WTC11 (cell line): ENCODE data around the gene PKP1. TPM values are rescaled to one million over a fixed set of nuclear protein-coding genes. Genes with fewer than 3 reads are reported as not detected.

Experiments
- ATAC-seq: fragments of 200-7000 bp; cut with Tn5 transposase; 2 replicates; pipeline ENCODE4 v1.10.0; 2021; ENCODE audit warnings: mild to moderate bottlenecking, moderate library complexity
- CTCF ChIA-PET: fragments of 300-600 bp; sonication (Branson Sonifier 250); formaldehyde crosslinking; loops from one replicate; lab custom pipeline; 2021; ENCODE audit warnings: antibody characterized with exemption; lab: Charles Lee
- POLR2A ChIA-PET: fragments of 350-600 bp; sonication (Branson Sonifier 250); formaldehyde crosslinking; loops from one replicate; lab custom pipeline; 2021; ENCODE audit warnings: antibody characterized with exemption; lab: Charles Lee
- DNase-seq: peaks from one replicate; pipeline ENCODE4 v3.0.0; 2021; ENCODE audit warnings: low spot score
- H3K27ac Mint-ChIP-seq: 2 replicates; pipeline ENCODE4 v1.8.0; 2021; ENCODE audit warnings: mixed read lengths
- H3K27me3 Mint-ChIP-seq: 2 replicates; pipeline ENCODE4 v1.8.0; 2021; ENCODE audit warnings: low read depth, mild to moderate bottlenecking, moderate library complexity, mixed read lengths
- H3K36me3 Mint-ChIP-seq: 2 replicates; pipeline ENCODE4 v1.8.0; 2021; ENCODE audit warnings: mixed read lengths
- H3K4me1 Mint-ChIP-seq: 2 replicates; pipeline ENCODE4 v1.8.0; 2022; ENCODE audit warnings: mixed read lengths
- H3K4me3 Mint-ChIP-seq: 2 replicates; pipeline ENCODE4 v1.8.0; 2021; ENCODE audit warnings: mild to moderate bottlenecking, moderate library complexity, mixed read lengths
- H3K9me3 Mint-ChIP-seq: 2 replicates; pipeline ENCODE4 v1.8.0; 2021; ENCODE audit warnings: mixed read lengths
- ARID4B ChIP-seq: sonication (generic); formaldehyde crosslinking; IDR thresholded peaks from 2 replicates; pipeline ENCODE4 v1.8.0; 2023; ENCODE audit warnings: missing genetic modification reagents, mild to moderate bottlenecking, borderline replicate concordance
- ATF1 ChIP-seq: sonication (generic); formaldehyde crosslinking; IDR thresholded peaks from 2 replicates; pipeline ENCODE4 v1.8.1; 2023; ENCODE audit warnings: mild to moderate bottlenecking, moderate library complexity, missing genetic modification reagents
- CBFB ChIP-seq: sonication (generic); formaldehyde crosslinking; IDR thresholded peaks from 2 replicates; pipeline ENCODE4 v1.8.1; 2022; ENCODE audit warnings: mild to moderate bottlenecking, low read depth, missing genetic modification reagents
- FOXK1 ChIP-seq: sonication (generic); formaldehyde crosslinking; IDR thresholded peaks from 2 replicates; pipeline ENCODE4 v1.8.0; 2022; ENCODE audit warnings: mild to moderate bottlenecking, moderate library complexity, missing genetic modification reagents
- GABPB1 ChIP-seq: sonication (generic); formaldehyde crosslinking; IDR thresholded peaks from 2 replicates; pipeline ENCODE4 v1.8.1; 2023; ENCODE audit warnings: mild to moderate bottlenecking, missing genetic modification reagents
- GRHL2 ChIP-seq: fragments of 250-450 bp; sonication (Bioruptor Pico); IDR thresholded peaks from 2 replicates; pipeline ENCODE4 v1.8.0; 2022; ENCODE audit warnings: mild to moderate bottlenecking, moderate library complexity; ENCODE audit not compliant: insufficient replicate concordance, severe bottlenecking
- GTF2I ChIP-seq: fragments of 250-450 bp; sonication (Bioruptor Pico); conservative IDR thresholded peaks from 2 replicates; pipeline ENCODE4 v1.4.0; 2021; ENCODE audit warnings: mild to moderate bottlenecking
- IRF2 ChIP-seq: sonication (generic); formaldehyde crosslinking; IDR thresholded peaks from 2 replicates; pipeline ENCODE4 v1.8.0; 2022; ENCODE audit warnings: low read depth, missing genetic modification reagents, borderline replicate concordance
- KAT7 ChIP-seq: sonication (generic); formaldehyde crosslinking; IDR thresholded peaks from 2 replicates; pipeline ENCODE4 v1.8.1; 2023; ENCODE audit warnings: missing genetic modification reagents, mild to moderate bottlenecking, borderline replicate concordance
- MYBL2 ChIP-seq: sonication (generic); formaldehyde crosslinking; IDR thresholded peaks from 2 replicates; pipeline ENCODE4 v1.8.1; 2023; ENCODE audit warnings: mild to moderate bottlenecking, moderate library complexity, missing genetic modification reagents
- NR2C2 ChIP-seq: sonication (generic); formaldehyde crosslinking; IDR thresholded peaks from 2 replicates; pipeline ENCODE4 v1.8.0; 2022; ENCODE audit warnings: mild to moderate bottlenecking, missing genetic modification reagents
- SMAD4 ChIP-seq: sonication (generic); formaldehyde crosslinking; IDR thresholded peaks from 2 replicates; pipeline ENCODE4 v1.8.0; 2022; ENCODE audit warnings: mild to moderate bottlenecking, missing genetic modification reagents
- SOX15 ChIP-seq: fragments of 250-450 bp; sonication (Bioruptor Pico); IDR thresholded peaks from 2 replicates; pipeline ENCODE4 v1.9.0; 2021; ENCODE audit warnings: mild to moderate bottlenecking
- STAT6 ChIP-seq: sonication (generic); formaldehyde crosslinking; conservative IDR thresholded peaks from 2 replicates; pipeline ENCODE4 v1.8.1; 2023; ENCODE audit warnings: mild to moderate bottlenecking, low read depth, missing genetic modification reagents, moderate library complexity
- TEAD4 ChIP-seq: sonication (generic); formaldehyde crosslinking; IDR thresholded peaks from 2 replicates; pipeline ENCODE4 v1.8.0; 2022; ENCODE audit warnings: mild to moderate bottlenecking, missing genetic modification reagents
- ZNF423 ChIP-seq: fragments of 250-450 bp; sonication (Bioruptor Pico); IDR thresholded peaks from 2 replicates; pipeline ENCODE4 v2.1.2; 2022; ENCODE audit warnings: mild to moderate bottlenecking, moderate library complexity
- total RNA-seq: library from RNA; stranded (reverse); gene quantifications from 3 replicates; pipeline ENCODE4 v1.2.3, GENCODE V29; 2021
- TF ChIP-seq, protein P1 (sequence below): sonication (generic); formaldehyde crosslinking; IDR thresholded peaks from 2 replicates; pipeline ENCODE4 v1.8.0; 2022; ENCODE audit warnings: mild to moderate bottlenecking, missing genetic modification reagents
- TF ChIP-seq, protein P2 (sequence below): sonication (generic); formaldehyde crosslinking; IDR thresholded peaks from 2 replicates; pipeline ENCODE4 v1.8.0; 2022; ENCODE audit warnings: mild to moderate bottlenecking, missing genetic modification reagents

The PKP1 gene
- total RNA-seq, 1 experiment from 2014 or later = 0.24 TPM

GRCh38 chr1:201349092-201349491, 65.8 kb downstream of the PKP1 start:
- POLR2A ChIA-PET = no interaction called here

GRCh38 chr1:201350361-201350725, 67.0 kb downstream of the PKP1 start:
- ChIA-PET POLR2A (no interaction called here), CTCF (interaction anchor here (0.7 to 7.7 kb wide), 5 partner anchors 10 to 91 kb away, joined by 3 to 175 read pairs (median 5); no protein-coding TSS in a partner anchor)
- TF ChIP-seq CBFB (CRISPR knock-in tag) = no peak
- no peak for TF ChIP-seq ARID4B (CRISPR knock-in tag)
- no peak for TF ChIP-seq GTF2I (CRISPR knock-in tag)
- no peak for TF ChIP-seq SOX15 (CRISPR knock-in tag)
- TF ChIP-seq SMAD4 (CRISPR knock-in tag) = no peak
- no peak for TF ChIP-seq FOXK1 (CRISPR knock-in tag)
- TF ChIP-seq GRHL2 (CRISPR knock-in tag) = no peak
- TF ChIP-seq NR2C2 (CRISPR knock-in tag) = no peak
- no peak for TF ChIP-seq ATF1 (CRISPR knock-in tag)
- TF ChIP-seq GABPB1 = no peak
- TF ChIP-seq STAT6 = no peak
- no peak for TF ChIP-seq MYBL2 (CRISPR knock-in tag)
- TF ChIP-seq ZNF423 (CRISPR knock-in tag) = no peak
- no peak for TF ChIP-seq IRF2 (CRISPR knock-in tag)
- TF ChIP-seq, protein P1, sequence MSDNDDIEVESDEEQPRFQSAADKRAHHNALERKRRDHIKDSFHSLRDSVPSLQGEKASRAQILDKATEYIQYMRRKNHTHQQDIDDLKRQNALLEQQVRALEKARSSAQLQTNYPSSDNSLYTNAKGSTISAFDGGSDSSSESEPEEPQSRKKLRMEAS (CRISPR knock-in tag) = no peak
- no peak for TF ChIP-seq TEAD4 (CRISPR knock-in tag)
- no peaks in the 10 kb centered on the region for H3K9me3 Mint-ChIP-seq
- no peaks in the 10 kb centered on the region; the same call in 1 of the 2 replicates for H3K27me3 Mint-ChIP-seq
- H3K36me3 Mint-ChIP-seq = no peaks in the 10 kb centered on the region
- H3K4me3 Mint-ChIP-seq = no peak overlapping the region
- no peak for ATAC-seq
- peak; percentile 4 for DNase-seq
- no peak overlapping the region for H3K27ac Mint-ChIP-seq
- H3K4me1 Mint-ChIP-seq = peaks cover 37% of the 10 kb centered on the region

More at GRCh38 chr1:201349092-201349491, 65.8 kb downstream of the PKP1 start:
- no peak for TF ChIP-seq KAT7 (CRISPR knock-in tag)
- TF ChIP-seq, protein P2, sequence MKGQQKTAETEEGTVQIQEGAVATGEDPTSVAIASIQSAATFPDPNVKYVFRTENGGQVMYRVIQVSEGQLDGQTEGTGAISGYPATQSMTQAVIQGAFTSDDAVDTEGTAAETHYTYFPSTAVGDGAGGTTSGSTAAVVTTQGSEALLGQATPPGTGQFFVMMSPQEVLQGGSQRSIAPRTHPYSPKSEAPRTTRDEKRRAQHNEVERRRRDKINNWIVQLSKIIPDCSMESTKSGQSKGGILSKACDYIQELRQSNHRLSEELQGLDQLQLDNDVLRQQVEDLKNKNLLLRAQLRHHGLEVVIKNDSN (CRISPR knock-in tag) = 0 out of 2 replicates have a peak, but pooled peaks have one; percentile 14
- Mint-ChIP-seq H3K27me3 (no peaks in the 10 kb centered on the region; the same call in 1 of the 2 replicates), H3K27ac (no peak overlapping the region), H3K36me3 (no peaks in the 10 kb centered on the region), H3K9me3 (no peaks in the 10 kb centered on the region), H3K4me3 (no peak overlapping the region), H3K4me1 (peaks cover 45% of the 10 kb centered on the region)
- CTCF ChIA-PET = interaction anchor here (0.5 to 7.7 kb wide), 20 partner anchors 11 to 377 kb away, joined by 3 to 175 read pairs (median 8); partner anchors contain the start of gene PKP1
- ATAC-seq = no peak
- no peak for DNase-seq
